ENCODE results near the gene IKZF1.

Gene IKZF1

GRCh38 chr7:50314836-50315592 lies 10.5 kb downstream of the IKZF1 start:
- Histone ChIP-seq H3K4me3 (ENCODE audit: low read depth, low read length) (peak overlapping the region; percentile 14), H3K9ac (ENCODE audit: low read depth, low read length) (no peak overlapping the region)

GRCh38 chr7:50315739-50316671 lies 11.5 kb downstream of the IKZF1 start:
- no peak overlapping the region for H3K9ac ChIP-seq (ENCODE audit: low read depth, low read length)

More at GRCh38 chr7:50314836-50315592, 10.5 kb downstream of the IKZF1 start:
- H3K36me3 ChIP-seq (ENCODE audit: control insufficient read depth, insufficient read depth, low read length) = no peaks in the 10 kb centered on the region
- H3K9me3 ChIP-seq (ENCODE audit: control insufficient read depth, insufficient read depth, low read length) = no peaks in the 10 kb centered on the region
- H3K4me1 ChIP-seq (ENCODE audit: control insufficient read depth, insufficient read depth, low read length) = peaks cover 16% of the 10 kb centered on the region
- no peaks in the 10 kb centered on the region for H3K27me3 ChIP-seq (ENCODE audit: control insufficient read depth, insufficient read depth, low read length)

GRCh38 chr7:50317221-50317678 lies 12.7 kb downstream of the IKZF1 start:
- Histone ChIP-seq H3K9me3 (ENCODE audit: control insufficient read depth, insufficient read depth, low read length) (no peaks in the 10 kb centered on the region), H3K4me3 (ENCODE audit: low read depth, low read length) (no peak overlapping the region), H3K4me1 (ENCODE audit: control insufficient read depth, insufficient read depth, low read length) (peaks cover 16% of the 10 kb centered on the region), H3K9ac (ENCODE audit: low read depth, low read length) (no peak overlapping the region), H3K36me3 (ENCODE audit: control insufficient read depth, insufficient read depth, low read length) (no peaks in the 10 kb centered on the region), H3K27me3 (ENCODE audit: control insufficient read depth, insufficient read depth, low read length) (no peaks in the 10 kb centered on the region)

More at GRCh38 chr7:50315739-50316671, 11.5 kb downstream of the IKZF1 start:
- no peaks in the 10 kb centered on the region for H3K36me3 ChIP-seq (ENCODE audit: control insufficient read depth, insufficient read depth, low read length)
- no peaks in the 10 kb centered on the region for H3K27me3 ChIP-seq (ENCODE audit: control insufficient read depth, insufficient read depth, low read length)
- H3K4me3 ChIP-seq (ENCODE audit: low read depth, low read length) = no peak overlapping the region
- H3K9me3 ChIP-seq (ENCODE audit: control insufficient read depth, insufficient read depth, low read length) = no peaks in the 10 kb centered on the region
- peaks cover 16% of the 10 kb centered on the region for H3K4me1 ChIP-seq (ENCODE audit: control insufficient read depth, insufficient read depth, low read length)

- Histone ChIP-seq H3K9me3 (ENCODE audit: control insufficient read depth, insufficient read depth, low read length) (no peaks in the 10 kb centered on the region), H3K4me3 (ENCODE audit: low read depth, low read length) (no peak overlapping the region), H3K27me3 (ENCODE audit: control insufficient read depth, insufficient read depth, low read length) (no peaks in the 10 kb centered on the region), H3K4me1 (ENCODE audit: control insufficient read depth, insufficient read depth, low read length) (peaks cover 16% of the 10 kb centered on the region), H3K9ac (ENCODE audit: low read depth, low read length) (no peak overlapping the region), H3K36me3 (ENCODE audit: control insufficient read depth, insufficient read depth, low read length) (no peaks in the 10 kb centered on the region)
Measured at GRCh38 chr7:50317697-50318669, 13.5 kb downstream of the IKZF1 start.

GRCh38 chr7:50321487-50322067 lies 17.1 kb downstream of the IKZF1 start:
- no peaks in the 10 kb centered on the region for H3K4me1 ChIP-seq (ENCODE audit: control insufficient read depth, insufficient read depth, low read length)
- no peak overlapping the region for H3K4me3 ChIP-seq (ENCODE audit: low read depth, low read length)
- no peaks in the 10 kb centered on the region for H3K9me3 ChIP-seq (ENCODE audit: control insufficient read depth, insufficient read depth, low read length)
- H3K36me3 ChIP-seq (ENCODE audit: control insufficient read depth, insufficient read depth, low read length) = no peaks in the 10 kb centered on the region
- H3K27me3 ChIP-seq (ENCODE audit: control insufficient read depth, insufficient read depth, low read length) = no peaks in the 10 kb centered on the region
- no peak overlapping the region for H3K9ac ChIP-seq (ENCODE audit: low read depth, low read length)

- no peak overlapping the region for H3K9ac ChIP-seq (ENCODE audit: low read depth, low read length)
- H3K36me3 ChIP-seq (ENCODE audit: control insufficient read depth, insufficient read depth, low read length) = no peaks in the 10 kb centered on the region
- H3K9me3 ChIP-seq (ENCODE audit: control insufficient read depth, insufficient read depth, low read length) = no peaks in the 10 kb centered on the region
- H3K4me1 ChIP-seq (ENCODE audit: control insufficient read depth, insufficient read depth, low read length) = no peaks in the 10 kb centered on the region
- no peak overlapping the region for H3K4me3 ChIP-seq (ENCODE audit: low read depth, low read length)
- H3K27me3 ChIP-seq (ENCODE audit: control insufficient read depth, insufficient read depth, low read length) = no peaks in the 10 kb centered on the region
Measured at GRCh38 chr7:50324113-50324512, 19.6 kb downstream of the IKZF1 start.

GRCh38 chr7:50327443-50327842 lies 22.9 kb downstream of the IKZF1 start:
- Histone ChIP-seq H3K4me3 (ENCODE audit: low read depth, low read length) (no peak overlapping the region), H3K27me3 (ENCODE audit: control insufficient read depth, insufficient read depth, low read length) (no peaks in the 10 kb centered on the region), H3K4me1 (ENCODE audit: control insufficient read depth, insufficient read depth, low read length) (no peaks in the 10 kb centered on the region), H3K9me3 (ENCODE audit: control insufficient read depth, insufficient read depth, low read length) (no peaks in the 10 kb centered on the region), H3K9ac (ENCODE audit: low read depth, low read length) (no peak overlapping the region), H3K36me3 (ENCODE audit: control insufficient read depth, insufficient read depth, low read length) (no peaks in the 10 kb centered on the region)

GRCh38 chr7:50329775-50330174 lies 25.3 kb downstream of the IKZF1 start:
- no peak overlapping the region for H3K4me3 ChIP-seq (ENCODE audit: low read depth, low read length)
- H3K9me3 ChIP-seq (ENCODE audit: control insufficient read depth, insufficient read depth, low read length) = no peaks in the 10 kb centered on the region
- no peaks in the 10 kb centered on the region for H3K27me3 ChIP-seq (ENCODE audit: control insufficient read depth, insufficient read depth, low read length)
- H3K36me3 ChIP-seq (ENCODE audit: control insufficient read depth, insufficient read depth, low read length) = no peaks in the 10 kb centered on the region
- H3K9ac ChIP-seq (ENCODE audit: low read depth, low read length) = no peak overlapping the region
- H3K4me1 ChIP-seq (ENCODE audit: control insufficient read depth, insufficient read depth, low read length) = no peaks in the 10 kb centered on the region

- H3K9ac ChIP-seq (ENCODE audit: low read depth, low read length) = no peak overlapping the region
- H3K4me1 ChIP-seq (ENCODE audit: control insufficient read depth, insufficient read depth, low read length) = no peaks in the 10 kb centered on the region
- H3K9me3 ChIP-seq (ENCODE audit: control insufficient read depth, insufficient read depth, low read length) = no peaks in the 10 kb centered on the region
- no peaks in the 10 kb centered on the region for H3K27me3 ChIP-seq (ENCODE audit: control insufficient read depth, insufficient read depth, low read length)
- H3K36me3 ChIP-seq (ENCODE audit: control insufficient read depth, insufficient read depth, low read length) = no peaks in the 10 kb centered on the region
- H3K4me3 ChIP-seq (ENCODE audit: low read depth, low read length) = no peak overlapping the region
Measured at GRCh38 chr7:50330254-50330653, 25.7 kb downstream of the IKZF1 start.

- Histone ChIP-seq H3K4me1 (ENCODE audit: control insufficient read depth, insufficient read depth, low read length) (no peaks in the 10 kb centered on the region), H3K9me3 (ENCODE audit: control insufficient read depth, insufficient read depth, low read length) (no peaks in the 10 kb centered on the region), H3K9ac (ENCODE audit: low read depth, low read length) (no peak overlapping the region), H3K4me3 (ENCODE audit: low read depth, low read length) (no peak overlapping the region), H3K27me3 (ENCODE audit: control insufficient read depth, insufficient read depth, low read length) (no peaks in the 10 kb centered on the region), H3K36me3 (ENCODE audit: control insufficient read depth, insufficient read depth, low read length) (no peaks in the 10 kb centered on the region)
Measured at GRCh38 chr7:50330696-50331095, 26.2 kb downstream of the IKZF1 start.

Measured in iPS-15b (cell line).